MCF 10A (cell line): ENCODE measurements around the gene GEMIN2. TPM values are rescaled to one million over a fixed set of nuclear protein-coding genes. Genes with fewer than 3 reads are reported as not detected.
A peak's percentile ranks its signal among the peaks of the same experiment; 100 is the strongest.
"Not testable (repeated sequence)": the region's sequence is repeated elsewhere in the genome, so short reads cannot be mapped to it uniquely, and the experiment has no call there.

Experiments used
- BruUV-seq: library from RNA; stranded (reverse); fragments of 400-500 nt; replicated peaks from 2 replicates; lab custom pipeline; 2021; lab: Mats Ljungman, UMichigan
- CTCF ChIA-PET: fragments of 300-600 bp; sonication (Branson Sonifier 250); formaldehyde crosslinking; extraction: SDS; loops from one replicate; lab custom pipeline; 2021; ENCODE audit warnings: antibody characterized with exemption, inconsistent platforms; lab: Yijun Ruan, JAX
- POLR2A ChIA-PET: fragments of 300-600, 350-650 bp; sonication (Branson Sonifier 250); formaldehyde crosslinking; extraction: SDS; loops from one replicate; lab custom pipeline; 2020; ENCODE audit warnings: antibody characterized with exemption, inconsistent platforms; lab: Yijun Ruan, JAX
- DNase-seq: peaks from one replicate; pipeline ENCODE4 v3.0.0-alpha.2; 2018; ENCODE audit not compliant: unreplicated experiment
- H3K27ac Mint-ChIP-seq: one replicate; pipeline ENCODE4 v1.8.0; 2022; ENCODE audit warnings: mild to moderate bottlenecking, low read depth, mixed read lengths; ENCODE audit not compliant: unreplicated experiment
- H3K27me3 Mint-ChIP-seq: one replicate; pipeline ENCODE4 v1.8.0; 2022; ENCODE audit warnings: mixed read lengths; ENCODE audit not compliant: insufficient read depth, unreplicated experiment
- H3K36me3 Mint-ChIP-seq: one replicate; pipeline ENCODE4 v1.8.0; 2022; ENCODE audit warnings: mild to moderate bottlenecking, moderate library complexity, mixed read lengths; ENCODE audit not compliant: insufficient read depth, unreplicated experiment
- H3K4me1 Mint-ChIP-seq: one replicate; pipeline ENCODE4 v1.8.0; 2022; ENCODE audit warnings: mixed read lengths; ENCODE audit not compliant: insufficient read depth, unreplicated experiment
- H3K4me3 Mint-ChIP-seq: one replicate; pipeline ENCODE4 v1.8.0; 2022; ENCODE audit warnings: mild to moderate bottlenecking, moderate library complexity, mixed read lengths; ENCODE audit not compliant: unreplicated experiment
- H3K9me3 Mint-ChIP-seq: one replicate; pipeline ENCODE4 v1.8.0; 2022; ENCODE audit warnings: mixed read lengths; ENCODE audit not compliant: unreplicated experiment
- intact Hi-C: fragments of 100-400 bp; cut with micrococcal nuclease; formaldehyde crosslinking; loops from 2 replicates; pipeline ENCODE4 v1.14.1; 2022
- total RNA-seq: library from RNA; stranded (reverse); gene quantifications from 2 replicates; pipeline ENCODE4 v1.2.3, GENCODE V29; 2022
- TF ChIP-seq, protein P1 (sequence below): fragments of 200-600 bp; IDR thresholded peaks from one replicate; pipeline ENCODE4 v1.8.0; 2022; ENCODE audit warnings: antibody characterized with exemption, mild to moderate bottlenecking; ENCODE audit not compliant: unreplicated experiment

The GEMIN2 gene
- total RNA-seq, 1 experiment from 2014 or later, result 23.4 TPM

DNA sequence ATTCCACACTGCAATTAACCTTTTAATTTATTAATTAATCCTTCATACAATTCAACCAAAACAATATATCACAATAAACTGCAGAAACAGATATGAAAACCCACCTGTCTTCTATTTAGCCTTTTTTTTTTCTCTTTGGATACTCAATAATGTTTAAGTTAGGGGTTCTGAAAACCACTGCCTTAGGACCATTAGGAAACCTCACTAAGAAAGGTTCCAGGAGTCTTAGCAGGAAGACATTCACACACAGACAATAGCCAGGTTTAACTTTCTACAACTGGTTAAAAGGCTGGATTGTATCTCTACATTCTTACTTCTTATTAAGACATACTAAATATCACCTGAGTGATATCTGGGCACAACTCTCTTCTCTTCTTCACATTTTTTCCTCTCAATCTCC lies 14.4 kb upstream of the GEMIN2 start:
- no peaks in the 10 kb centered on the region for H3K27me3 Mint-ChIP-seq
- CTCF ChIA-PET, result no interaction called here
- intact Hi-C loops, result no loop called here
- no peak overlapping the region for H3K27ac Mint-ChIP-seq
- no peaks in the 10 kb centered on the region for H3K9me3 Mint-ChIP-seq
- DNase-seq, result no peak
- TF ChIP-seq, protein P1, sequence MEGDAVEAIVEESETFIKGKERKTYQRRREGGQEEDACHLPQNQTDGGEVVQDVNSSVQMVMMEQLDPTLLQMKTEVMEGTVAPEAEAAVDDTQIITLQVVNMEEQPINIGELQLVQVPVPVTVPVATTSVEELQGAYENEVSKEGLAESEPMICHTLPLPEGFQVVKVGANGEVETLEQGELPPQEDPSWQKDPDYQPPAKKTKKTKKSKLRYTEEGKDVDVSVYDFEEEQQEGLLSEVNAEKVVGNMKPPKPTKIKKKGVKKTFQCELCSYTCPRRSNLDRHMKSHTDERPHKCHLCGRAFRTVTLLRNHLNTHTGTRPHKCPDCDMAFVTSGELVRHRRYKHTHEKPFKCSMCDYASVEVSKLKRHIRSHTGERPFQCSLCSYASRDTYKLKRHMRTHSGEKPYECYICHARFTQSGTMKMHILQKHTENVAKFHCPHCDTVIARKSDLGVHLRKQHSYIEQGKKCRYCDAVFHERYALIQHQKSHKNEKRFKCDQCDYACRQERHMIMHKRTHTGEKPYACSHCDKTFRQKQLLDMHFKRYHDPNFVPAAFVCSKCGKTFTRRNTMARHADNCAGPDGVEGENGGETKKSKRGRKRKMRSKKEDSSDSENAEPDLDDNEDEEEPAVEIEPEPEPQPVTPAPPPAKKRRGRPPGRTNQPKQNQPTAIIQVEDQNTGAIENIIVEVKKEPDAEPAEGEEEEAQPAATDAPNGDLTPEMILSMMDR, result no peak
- H3K4me3 Mint-ChIP-seq, result no peak overlapping the region
- POLR2A ChIA-PET, result interaction anchor here (0.7 to 1.9 kb wide), 4 partner anchors 15 to 1363 kb away, joined by 3 to 7 read pairs (median 3); partner anchors contain the start of gene GEMIN2
- peaks cover 32% of the 10 kb centered on the region for H3K4me1 Mint-ChIP-seq
- BruUV-seq, result no TSS peak
- H3K36me3 Mint-ChIP-seq, result peaks cover 33% of the 10 kb centered on the region

- CTCF ChIA-PET, result interaction anchor here (0.7 to 3.1 kb wide), 5 partner anchors 11 to 1199 kb away, joined by 3 to 15 read pairs (median 7); partner anchors contain the start of gene GEMIN2
- intact Hi-C loops, result loop anchor here (2.0 kb wide), 1 partner anchor 330 kb away; the partner anchor contains the start of gene FBXO33
- POLR2A ChIA-PET, result interaction anchor here (0.6 to 4.4 kb wide), 20 partner anchors 8 to 1646 kb away, joined by 3 to 82 read pairs (median 4); partner anchors contain the start of genes FBXO33, GEMIN2, PNN and TRAPPC6B
- Mint-ChIP-seq H3K36me3 (peaks cover 12% of the 10 kb centered on the region), H3K4me1 (peaks cover 22% of the 10 kb centered on the region), H3K27me3 (no peaks in the 10 kb centered on the region), H3K9me3 (no peaks in the 10 kb centered on the region), H3K27ac (peak overlapping the region; percentile 98), H3K4me3 (peak overlapping the region; percentile 95)
- TSS peak; percentile 51 for BruUV-seq
- TF ChIP-seq, protein P1, result no peak
- peak; percentile 47 for DNase-seq
Measured at GRCh38 chr14:39102265-39102968, 11.7 kb upstream of the GEMIN2 start.

GRCh38 chr14:39102969-39103957 lies 10.9 kb upstream of the GEMIN2 start, which contains the start of gene SEC23A:
Gene SEC23A (minus strand): TSS chr14:39103235. CDS start chr14:39096118, 7,117 bp downstream.
- Mint-ChIP-seq H3K27ac (peak within 1 kb of the TSS; percentile 98), H3K9me3 (no peaks in the 10 kb centered on the region), H3K4me3 (peak within 1 kb of the TSS; percentile 95), H3K4me1 (peaks cover 16% of the 10 kb centered on the region), H3K36me3 (peaks cover 7% of the 10 kb centered on the region), H3K27me3 (no peaks in the 10 kb centered on the region)
- ChIA-PET CTCF (interaction anchor here (0.6 to 3.1 kb wide), 6 partner anchors 11 to 325 kb away, joined by 3 to 15 read pairs (median 6); partner anchors contain the start of gene GEMIN2), POLR2A (interaction anchor here (0.6 to 4.4 kb wide), 22 partner anchors 9 to 847 kb away, joined by 3 to 82 read pairs (median 4); partner anchors contain the start of genes FBXO33, GEMIN2, PNN and TRAPPC6B)
- intact Hi-C loops, result loop anchor here (2.0 kb wide), 1 partner anchor 330 kb away; the partner anchor contains the start of gene FBXO33
- TF ChIP-seq, protein P1, result no peak
- BruUV-seq, result TSS peak; percentile 77
- DNase-seq, result peak; percentile 88

- POLR2A ChIA-PET, result interaction anchor here (0.7 to 4.4 kb wide), 14 partner anchors 9 to 848 kb away, joined by 3 to 82 read pairs (median 6); partner anchors contain the start of genes FBXO33, GEMIN2, PNN and TRAPPC6B
- peaks cover 16% of the 10 kb centered on the region for H3K4me1 Mint-ChIP-seq
- intact Hi-C loops, H3K36me3 Mint-ChIP-seq, H3K9me3 Mint-ChIP-seq, H3K27me3 Mint-ChIP-seq, DNase-seq, BruUV-seq: not testable (repeated sequence)
- peak overlapping the region; percentile 98 for H3K27ac Mint-ChIP-seq
- H3K4me3 Mint-ChIP-seq, result peak overlapping the region; percentile 95
- CTCF ChIA-PET, result interaction anchor here (0.6 to 3.1 kb wide), 3 partner anchors 261 to 322 kb away, joined by 3 to 15 read pairs (median 3); no protein-coding TSS in a partner anchor
Measured at GRCh38 chr14:39104078-39104801, 9.9 kb upstream of the GEMIN2 start.
